SHP77 (cell line): Measurements from ENCODE around the gene NSUN2.
A peak's percentile ranks its signal among the peaks of the same experiment; 100 is the strongest.
"Not testable (repeated sequence)": the region's sequence is repeated elsewhere in the genome, so short reads cannot be mapped to it uniquely, and the experiment has no call there.

Experiments
- DNase-seq, 2 experiments: peaks; one replicate each; lab custom pipeline; 2025; lab: John Stamatoyannopoulos, UW

The NSUN2 gene

DNA sequence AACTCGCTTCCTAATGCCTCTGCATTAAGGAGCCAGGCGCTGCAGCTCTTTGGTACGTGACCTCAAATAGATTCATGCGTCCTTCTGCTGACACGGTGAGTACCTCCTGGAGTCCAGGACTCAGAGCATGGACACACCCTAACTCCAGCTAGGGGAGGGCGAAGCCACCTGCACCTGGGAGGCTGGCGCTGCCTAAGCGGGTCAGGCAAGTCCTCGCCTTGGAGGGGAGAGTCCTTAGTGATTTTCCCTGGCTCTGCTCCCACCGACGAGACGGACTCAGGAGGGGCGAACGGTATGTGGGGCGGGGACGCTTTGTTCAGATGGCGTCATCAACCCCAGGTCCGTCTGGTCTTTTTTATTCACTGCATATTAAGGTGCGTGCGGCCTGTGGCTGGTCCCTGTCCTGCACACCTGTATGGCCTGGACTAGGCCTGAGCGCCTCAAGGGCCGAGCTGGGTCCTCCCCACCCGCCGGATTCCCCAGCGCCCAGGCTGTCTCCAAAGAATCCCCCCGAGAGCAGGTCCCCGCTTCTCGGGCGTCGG lies 50.3 kb downstream of the NSUN2 start:
- DNase-seq, result no peak

DNA sequence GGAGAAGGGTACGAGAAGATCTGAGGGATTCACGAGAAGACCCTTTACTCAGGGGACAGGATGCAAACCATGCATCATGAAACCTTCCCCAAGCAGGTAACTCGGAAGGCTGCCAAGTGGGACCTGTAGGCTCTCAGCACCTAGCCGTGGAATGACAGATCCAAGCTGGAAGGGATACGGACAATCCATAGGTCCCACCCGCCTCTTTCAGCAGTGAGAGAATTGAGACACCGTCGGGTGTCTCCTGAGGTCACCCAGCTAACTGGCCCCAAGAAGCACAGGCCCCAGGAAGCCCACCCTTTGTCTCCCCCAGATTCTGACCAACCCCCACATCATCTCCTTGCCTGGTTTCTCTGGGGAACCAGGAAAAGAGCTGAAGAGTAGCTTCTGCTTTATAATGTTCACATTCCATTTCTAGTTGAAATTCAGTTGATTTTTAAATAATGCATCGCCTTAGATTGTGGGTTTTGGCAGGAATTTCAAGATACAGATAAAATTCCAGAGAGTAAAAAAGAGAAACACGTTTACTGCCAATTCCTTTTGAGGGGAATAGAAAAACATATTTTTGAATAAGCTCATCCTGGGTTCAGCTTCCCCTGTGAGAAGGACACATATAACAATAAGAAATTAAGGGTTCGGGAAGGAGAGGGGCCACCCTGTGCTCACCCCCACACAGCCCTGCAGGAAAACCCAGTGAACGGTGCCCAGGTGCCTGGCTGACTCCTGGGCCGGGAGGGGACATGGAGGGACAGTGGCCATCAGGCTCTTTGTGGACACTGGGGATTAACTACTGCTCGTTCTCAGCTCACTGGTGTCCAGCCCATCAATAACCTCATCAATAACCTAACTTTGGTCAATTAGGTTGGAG lies 51.1 kb downstream of the NSUN2 start:
- DNase-seq, result no peak

DNA sequence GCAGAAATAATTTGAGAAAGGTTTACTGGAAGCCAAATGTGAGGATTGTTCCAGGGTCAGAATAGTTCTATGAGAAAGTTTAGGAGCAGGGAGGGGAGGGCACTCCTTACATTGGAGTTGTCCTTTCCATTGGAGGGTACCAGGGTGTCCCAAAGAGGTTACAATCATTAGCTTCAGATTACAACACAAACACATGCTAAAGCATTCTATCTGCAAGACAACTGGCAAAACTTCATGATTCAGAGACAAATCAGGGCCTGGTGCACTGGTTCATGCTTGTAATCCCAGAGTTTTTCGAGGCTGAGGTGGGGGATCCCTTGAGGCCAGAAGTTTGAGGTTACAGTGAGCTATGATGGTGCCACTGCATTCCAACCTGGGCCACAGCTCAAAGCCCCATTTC lies 51.8 kb downstream of the NSUN2 start:
- no peak for DNase-seq

DNA sequence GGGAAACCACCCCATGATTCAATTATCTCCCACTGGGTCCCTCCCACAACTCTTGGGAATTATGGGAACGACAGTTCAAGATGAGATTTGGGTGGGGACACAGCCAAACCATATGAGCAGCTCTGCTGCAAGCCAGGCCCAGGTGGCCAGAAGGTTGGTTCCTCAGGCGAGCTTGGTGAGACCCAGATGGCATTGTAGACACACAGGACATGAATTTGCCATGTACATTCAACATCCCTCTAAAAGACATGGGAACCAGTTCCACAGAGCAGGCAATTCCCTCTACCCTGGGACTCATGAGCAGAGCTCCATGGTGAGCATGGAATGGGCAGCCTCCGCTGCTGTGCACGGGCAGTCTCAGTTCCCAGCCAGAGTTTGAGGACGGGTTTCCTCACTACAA lies 53.3 kb downstream of the NSUN2 start:
- no peak for DNase-seq

GRCh38 chr5:6578676-6579343 lies 54.0 kb downstream of the NSUN2 start:
- DNase-seq, result no peak

DNA sequence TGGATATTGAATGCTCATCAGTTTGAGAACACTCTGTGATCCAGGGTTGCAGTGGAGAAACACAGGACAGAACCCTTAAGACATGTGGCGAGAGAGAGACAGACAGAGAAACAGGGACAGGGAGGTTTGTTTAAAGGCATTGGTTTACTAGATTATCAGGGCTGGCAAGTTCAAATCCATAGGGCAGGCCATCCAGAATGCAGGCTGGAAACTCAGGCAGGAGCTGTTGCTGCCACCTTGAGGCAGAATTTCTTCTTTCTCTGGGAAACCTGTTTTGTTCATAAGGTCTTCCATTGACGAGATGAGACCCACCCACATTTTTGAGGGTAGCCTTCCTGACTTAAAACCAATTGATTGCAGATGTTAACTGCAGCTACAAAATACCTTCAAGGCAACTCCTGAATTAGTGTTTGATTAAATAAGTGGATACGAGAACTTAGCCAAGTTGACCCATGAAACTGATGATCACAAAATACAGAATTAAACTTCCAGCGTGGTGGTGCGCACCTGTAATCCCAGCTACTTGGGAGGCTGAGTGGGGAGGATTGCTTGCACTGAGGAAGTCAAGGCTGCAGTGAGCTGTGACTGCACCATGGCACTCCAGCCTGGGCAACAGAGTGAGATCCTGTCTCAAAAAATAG lies 55.9 kb downstream of the NSUN2 start:
- peak; percentile 79 to 80 for DNase-seq

GRCh38 chr5:6574537-6575245 lies 58.2 kb downstream of the NSUN2 start:
- peak; percentile 90 to 91 for DNase-seq

- DNase-seq, result peak in 1 of 2 experiments; percentile 71
Observed at GRCh38 chr5:6574111-6574510, 58.7 kb downstream of the NSUN2 start.

- peak; percentile 63 to 69 for DNase-seq
Observed at GRCh38 chr5:6573651-6574101, 59.2 kb downstream of the NSUN2 start.

DNA sequence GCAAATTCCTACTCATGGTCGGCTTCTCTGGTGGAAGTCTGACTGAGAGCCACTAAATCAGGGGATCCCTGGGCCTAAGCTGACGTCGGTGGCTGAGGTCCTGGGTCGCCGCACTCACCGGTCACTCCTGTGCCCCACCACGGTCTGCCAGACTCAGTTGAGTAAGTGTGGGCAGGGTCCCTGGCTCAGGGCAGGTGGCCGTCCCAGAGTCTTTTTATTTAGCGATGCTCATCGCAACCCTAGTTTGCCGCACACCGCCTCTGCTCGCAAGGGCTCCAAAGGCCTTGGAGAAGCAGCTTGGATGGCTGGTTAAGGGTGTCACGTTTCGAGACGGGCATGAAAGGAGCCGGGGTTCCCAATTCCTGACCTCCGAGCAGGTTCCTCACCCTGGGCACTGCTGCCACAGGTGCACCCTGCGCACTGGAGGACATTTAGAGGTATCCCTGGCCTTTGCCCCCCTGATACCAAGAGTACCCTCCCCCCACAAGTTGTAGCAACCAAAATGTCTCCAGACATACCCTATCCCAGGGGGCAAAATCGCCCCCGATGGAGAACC lies 59.9 kb downstream of the NSUN2 start:
- no peak for DNase-seq

GRCh38 chr5:6572086-6572824 lies 60.6 kb downstream of the NSUN2 start:
- DNase-seq, result no peak

- DNase-seq, result not testable (repeated sequence)
Observed at GRCh38 chr5:6571607-6572006, 61.2 kb downstream of the NSUN2 start.

DNA sequence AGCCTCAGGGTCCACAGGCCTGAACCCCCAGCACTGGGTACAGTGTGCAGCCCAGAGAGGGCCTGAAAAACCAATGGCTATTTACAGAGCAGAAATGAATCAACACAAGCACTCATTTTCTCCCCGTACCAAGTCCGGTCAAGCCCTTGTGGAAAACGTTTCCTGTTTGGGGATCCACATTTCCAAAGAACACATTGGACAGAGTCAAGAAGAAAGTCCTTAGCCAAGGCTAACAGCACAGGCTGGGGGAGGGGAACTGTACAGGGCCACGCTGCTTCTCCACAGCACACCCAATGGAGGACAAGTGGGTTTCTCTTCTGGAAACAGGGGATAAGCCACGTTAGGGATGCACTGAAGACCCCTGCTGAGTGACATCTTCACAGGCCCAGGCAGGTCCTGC lies 62.3 kb downstream of the NSUN2 start:
- DNase-seq, result no peak

GRCh38 chr5:6568889-6569288 lies 64.0 kb downstream of the NSUN2 start:
- DNase-seq, result no peak

DNA sequence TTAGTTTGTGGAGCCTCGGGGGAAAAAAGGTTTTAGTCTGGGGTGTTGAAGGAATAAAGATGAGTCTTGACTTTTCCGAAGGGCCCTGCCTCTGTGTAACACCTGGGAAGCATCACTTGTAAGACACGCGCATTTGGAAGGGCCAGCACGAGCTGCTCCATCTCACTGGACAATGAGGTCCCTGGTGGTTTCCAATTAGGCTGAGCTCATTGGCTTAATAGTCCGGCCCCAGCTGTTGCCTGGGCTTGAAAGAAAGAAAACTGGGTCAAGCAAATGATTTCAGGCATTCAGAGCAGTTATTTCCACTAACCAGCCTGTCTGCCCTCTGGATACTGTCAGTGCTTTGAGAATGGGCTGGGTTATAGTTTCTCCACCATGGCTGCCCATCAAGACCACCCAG lies 64.5 kb downstream of the NSUN2 start:
- no peak for DNase-seq

- DNase-seq, result no peak
Observed at GRCh38 chr5:6567835-6568234, 65.0 kb downstream of the NSUN2 start.

- no peak for DNase-seq
Observed at GRCh38 chr5:6567068-6567467, 65.8 kb downstream of the NSUN2 start.

DNA sequence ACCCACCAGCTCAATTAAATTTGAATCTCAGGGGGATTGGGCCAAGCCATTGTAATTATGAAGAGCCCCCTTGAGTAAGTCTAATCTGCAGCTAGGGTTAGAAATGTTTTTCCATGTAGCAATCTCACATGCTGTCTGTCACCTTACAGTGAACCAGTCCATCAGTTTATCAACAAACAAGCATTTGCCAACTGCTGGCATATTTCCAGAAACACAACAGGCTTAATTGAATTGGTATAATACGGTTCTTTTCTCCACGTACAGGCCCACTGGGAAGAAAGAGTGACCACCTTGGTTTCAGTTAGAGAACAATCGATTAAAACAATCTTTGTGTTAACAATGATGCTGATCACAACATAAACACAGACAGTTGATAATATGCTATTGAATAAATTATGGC lies 67.4 kb downstream of the NSUN2 start:
- DNase-seq, result no peak

DNA sequence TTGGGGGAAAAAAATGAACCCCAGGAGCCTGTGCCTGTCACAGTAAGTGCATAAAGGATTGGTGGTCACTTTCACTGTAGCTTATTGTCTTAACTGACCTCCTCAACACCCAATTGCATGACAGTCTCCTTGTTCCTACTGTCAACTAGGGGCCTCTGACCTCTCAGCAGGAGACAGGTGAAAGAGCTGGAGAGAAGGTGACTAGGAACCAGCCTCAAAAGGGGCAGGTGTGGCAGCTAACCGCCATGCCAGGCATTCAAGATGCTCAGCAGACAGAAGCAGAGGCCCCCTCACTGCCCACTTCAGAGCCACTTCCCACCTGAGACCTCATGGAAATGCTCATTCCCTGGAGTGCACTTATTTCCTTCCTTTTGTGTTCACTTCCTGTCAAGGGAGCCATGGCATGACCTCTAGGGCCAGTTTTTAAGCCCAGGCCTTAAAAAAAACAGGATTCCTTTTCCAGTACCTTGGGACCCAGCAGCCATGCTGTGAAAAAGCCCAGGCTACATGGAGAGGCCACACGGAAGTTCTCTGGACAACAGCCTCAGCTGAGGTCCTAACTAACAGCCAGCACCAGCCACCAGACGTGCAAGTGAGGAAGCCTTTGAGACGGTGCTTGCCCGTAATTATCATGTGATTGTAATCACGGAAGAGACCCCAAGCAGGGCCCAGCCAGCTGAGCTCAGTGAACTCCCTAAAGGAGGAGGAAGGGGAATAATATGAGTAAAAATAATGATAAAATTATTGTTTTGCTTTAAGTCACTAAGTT lies 74.9 kb downstream of the NSUN2 start:
- no peak for DNase-seq

DNA sequence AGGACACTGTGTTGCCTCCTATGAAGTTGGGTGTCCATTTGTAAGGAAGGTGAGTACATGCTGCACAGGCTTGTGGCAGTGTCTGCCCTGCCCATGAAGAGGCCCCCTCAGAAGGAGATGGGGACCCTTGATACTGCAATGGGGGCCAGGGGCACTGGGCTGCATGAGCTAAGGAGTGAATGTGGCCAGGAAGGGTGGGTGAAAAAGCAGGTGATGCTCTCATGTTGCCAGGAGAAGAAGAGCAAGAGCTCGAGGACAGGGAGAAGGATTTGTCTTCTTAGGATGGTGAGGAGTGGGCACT lies 76.1 kb downstream of the NSUN2 start:
- DNase-seq, result no peak
